Right hindlimb (tissue), 1 donor: ENCODE measurements around the gene TRMT2A.

Source experiments
- DNase-seq: peaks from one replicate; pipeline ENCODE4 v3.0.0-alpha.2; 2018

Gene TRMT2A

GRCh38 chr22:20133930-20134549 lies 17.0 kb upstream of the TRMT2A start:
- DNase-seq: no peak

- no peak for DNase-seq
These were observed 15.7 kb upstream of the TRMT2A start for GRCh38 chr22:20132686-20133246.

- no peak for DNase-seq
These were observed 15.0 kb upstream of the TRMT2A start for GRCh38 chr22:20131859-20132685.

- DNase-seq: peak; percentile 67
These were observed 14.5 kb upstream of the TRMT2A start, which contains the start of gene ZDHHC8 for GRCh38 chr22:20131597-20131858. Gene ZDHHC8, plus strand, starts transcription at chr22:20131804. Its CDS starts 144 bp downstream, at chr22:20131948.

- peak; percentile 91 for DNase-seq
These were observed 13.9 kb upstream of the TRMT2A start for GRCh38 chr22:20130731-20131596.

- no peak for DNase-seq
These were observed 13.3 kb upstream of the TRMT2A start for GRCh38 chr22:20130319-20130718.

- no peak for DNase-seq
These were observed 12.7 kb upstream of the TRMT2A start for GRCh38 chr22:20129747-20130014.

GRCh38 chr22:20128902-20129746 lies 12.1 kb upstream of the TRMT2A start:
- no peak for DNase-seq

GRCh38 chr22:20128619-20128901 lies 11.5 kb upstream of the TRMT2A start:
- DNase-seq: no peak

- no peak for DNase-seq
These were observed 11.0 kb upstream of the TRMT2A start for GRCh38 chr22:20127869-20128618.

GRCh38 chr22:20127318-20127868 lies 10.4 kb upstream of the TRMT2A start:
- no peak for DNase-seq

- no peak for DNase-seq
These were observed 9.4 kb upstream of the TRMT2A start for GRCh38 chr22:20126284-20127029.

- DNase-seq: no peak
These were observed 8.5 kb upstream of the TRMT2A start for GRCh38 chr22:20125201-20126174.

GRCh38 chr22:20124083-20124787 lies 7.2 kb upstream of the TRMT2A start:
- no peak for DNase-seq

- no peak for DNase-seq
These were observed 6.5 kb upstream of the TRMT2A start for GRCh38 chr22:20123366-20124082.

- DNase-seq: no peak
These were observed 4.9 kb upstream of the TRMT2A start for GRCh38 chr22:20121856-20122415.

GRCh38 chr22:20118300-20119020 lies 1.4 kb upstream of the TRMT2A start:
- no peak for DNase-seq
